Endothelial cell of umbilical vein (primary cell): Measurements from ENCODE around the gene GPR160. TPM values are rescaled to one million over a fixed set of nuclear protein-coding genes. Genes with fewer than 3 reads are reported as not detected.

Experiments
- BruUV-seq: library from RNA; stranded (reverse); fragments of 400-500 nt; replicated peaks from 2 replicates; lab custom pipeline; 2021; lab: Mats Ljungman, UMichigan
- CTCF ChIA-PET: fragments of 300-600, 350-600 bp; sonication (Branson Sonifier 250); formaldehyde crosslinking; loops from one replicate; lab custom pipeline; 2021; ENCODE audit warnings: antibody characterized with exemption, inconsistent platforms; lab: Charles Lee
- POLR2A ChIA-PET: fragments of 300-600, 350-600 bp; sonication (Branson Sonifier 250); formaldehyde crosslinking; loops from one replicate; lab custom pipeline; 2021; ENCODE audit warnings: antibody characterized with exemption, inconsistent platforms; lab: Charles Lee
- DNase-seq: peaks from one replicate; pipeline ENCODE4 v3.0.0-alpha.2; 2011; ENCODE audit warnings: low read depth, low spot score
- FAIRE-seq: peaks from 2 replicates; lab custom pipeline; 2011; peaks lifted over from hg19 to GRCh38; lab: Jason Lieb, UNC
- H2AFZ ChIP-seq: 2 replicates; pipeline ENCODE4 v1.6.0; 2012; ENCODE audit warnings: low read depth, low read length, control low read depth, inconsistent platforms
- H3K27ac ChIP-seq: 2 replicates; pipeline ENCODE4 v1.5.1; 2011; ENCODE audit warnings: low read depth, mild to moderate bottlenecking, control low read depth, low read length, moderate library complexity; ENCODE audit not compliant: insufficient read depth
- H3K27me3 ChIP-seq, 2 experiments: 2 replicates each; pipeline versions ENCODE4 v1.6.0 to v1.6.1; 2011; ENCODE audit warnings: low read length in 2 of 2, mixed read lengths in 1 of 2; ENCODE audit not compliant: control insufficient read depth in 2 of 2, insufficient read depth in 2 of 2
- H3K36me3 ChIP-seq, 2 experiments: 2 replicates in 1 of 2; 3 replicates in 1 of 2; pipeline ENCODE4 v1.5.1; 2011; ENCODE audit warnings: low read length in 2 of 2, mild to moderate bottlenecking in 1 of 2, moderate library complexity in 1 of 2; ENCODE audit not compliant: control insufficient read depth in 2 of 2, insufficient read depth in 2 of 2; ENCODE audit errors: extremely low read depth in 1 of 2
- H3K4me1 ChIP-seq: 3 replicates; pipeline ENCODE4 v1.5.1; 2011; ENCODE audit warnings: mild to moderate bottlenecking, low read length; ENCODE audit not compliant: control insufficient read depth, insufficient read depth; ENCODE audit errors: extremely low read depth
- H3K4me2 ChIP-seq: 2 replicates; pipeline ENCODE4 v1.6.1; 2011; ENCODE audit warnings: low read length, control low read depth, mixed read lengths; ENCODE audit not compliant: insufficient read depth
- H3K4me3 ChIP-seq, 3 experiments: fragments of 200-600 bp in 1 of 3; sonication (generic), shearing (Covaris generic) in 1 of 3; replicated peaks in 1 of 3; 2 replicates each; pipeline ENCODE4 v1.5.1; 2011 to 2016; ENCODE audit warnings: control low read depth in 3 of 3, low read length in 3 of 3, mild to moderate bottlenecking in 2 of 3, inconsistent platforms in 1 of 3, low read depth in 1 of 3, moderate library complexity in 1 of 3; ENCODE audit not compliant: insufficient read depth in 1 of 3
- H3K79me2 ChIP-seq: 2 replicates; pipeline ENCODE4 v1.6.0; 2012; ENCODE audit warnings: low read length, inconsistent platforms; ENCODE audit not compliant: control insufficient read depth, insufficient read depth
- H3K9ac ChIP-seq: replicated peaks from 2 replicates; pipeline ENCODE3; 2011; ENCODE audit warnings: low read length, control low read depth; ENCODE audit not compliant: insufficient read depth; ENCODE audit errors: extremely low read depth
- H3K9me1 ChIP-seq: replicated peaks from 3 replicates; pipeline ENCODE4 v1.6.0; 2011; ENCODE audit warnings: mild to moderate bottlenecking, low read length; ENCODE audit not compliant: control insufficient read depth, insufficient read depth; ENCODE audit errors: extremely low read depth
- H3K9me3 ChIP-seq: replicated peaks from 2 replicates; pipeline ENCODE4 v1.5.1; 2012; ENCODE audit warnings: low read length, inconsistent platforms; ENCODE audit not compliant: control insufficient read depth, insufficient read depth
- H4K20me1 ChIP-seq: replicated peaks from 2 replicates; pipeline ENCODE3; 2011; ENCODE audit warnings: mild to moderate bottlenecking, low read length; ENCODE audit not compliant: control insufficient read depth, insufficient read depth; ENCODE audit errors: extremely low read depth
- EZH2 ChIP-seq: IDR thresholded peaks from 2 replicates; pipeline ENCODE4 v1.6.1; 2012; ENCODE audit warnings: borderline replicate concordance, low read depth, mild to moderate bottlenecking, moderate library complexity, low read length, inconsistent platforms; ENCODE audit not compliant: severe bottlenecking
- FOS ChIP-seq: IDR thresholded peaks from 2 replicates; pipeline ENCODE4 v1.6.1; 2011; ENCODE audit warnings: mild to moderate bottlenecking, low read length, moderate library complexity, borderline replicate concordance; ENCODE audit not compliant: insufficient read depth
- GATA2 ChIP-seq: IDR thresholded peaks from 2 replicates; pipeline ENCODE4 v1.7.0; 2011; ENCODE audit warnings: low read depth, mild to moderate bottlenecking, moderate library complexity, mixed read lengths, low read length; ENCODE audit not compliant: insufficient read length, insufficient read depth
- JUN ChIP-seq: IDR thresholded peaks from 2 replicates; pipeline ENCODE4 v1.6.1; 2011; ENCODE audit warnings: borderline replicate concordance, low read depth; ENCODE audit not compliant: insufficient read length, insufficient read depth
- MYC ChIP-seq: IDR thresholded peaks from one replicate; pipeline ENCODE4 v1.6.1; 2011; ENCODE audit warnings: mild to moderate bottlenecking, low read depth, low read length
- POLR2A ChIP-seq: IDR thresholded peaks from 2 replicates; pipeline ENCODE4 v1.6.1; 2012; ENCODE audit warnings: low read depth, mild to moderate bottlenecking, control low read depth, low read length
- POLR2AphosphoS5 ChIP-seq: IDR thresholded peaks from 2 replicates; pipeline ENCODE4 v1.6.1; 2012; ENCODE audit warnings: low read depth, mild to moderate bottlenecking, control low read depth, low read length, moderate library complexity; ENCODE audit not compliant: insufficient read depth
- dilution Hi-C: fragments of 300-500 bp; cut with MboI; formaldehyde crosslinking; loops from one replicate; pipeline ENCODE4 v1.15.0; 2019; ENCODE audit warnings: low sequenced_read_pairs; ENCODE audit not compliant: extremely low pct_ligation_motif_present
- intact Hi-C: fragments of 100-400 bp; cut with micrococcal nuclease; formaldehyde crosslinking; loops from one replicate; pipeline ENCODE4 v1.10.0; 2022
- polyA plus RNA-seq, 4 experiments: library from polyadenylated mRNA; depleted of rRNA in 3 of 4; stranded (reverse) in 3 of 4; unstranded in 1 of 4; fragments of >200 nt; gene quantifications; 2 replicates each; pipeline versions ENCODE4 v1.2.1 to v1.2.3, GENCODE V29; 2011 to 2012; ENCODE audit warnings: missing spikeins in 1 of 4
- total RNA-seq: library from RNA; stranded (reverse); gene quantifications from 2 replicates; pipeline ENCODE4 v1.2.3, GENCODE V29; 2021
- TF ChIP-seq, protein P1 (sequence below), 2 donors: IDR thresholded peaks; 1 replicate in 1 of 2; 2 replicates in 1 of 2; pipeline ENCODE4 v1.5.1; 2011; ENCODE audit warnings: low read length in 2 of 2, mild to moderate bottlenecking in 2 of 2, moderate library complexity in 2 of 2, control low read depth in 1 of 2, inconsistent platforms in 1 of 2, low read depth in 1 of 2; ENCODE audit not compliant: insufficient read depth in 1 of 2; ENCODE audit errors: extremely low read depth in 1 of 2
- TF ChIP-seq, protein P2 (sequence below): IDR thresholded peaks from 2 replicates; pipeline ENCODE4 v1.6.1; 2011; ENCODE audit not compliant: insufficient read depth, insufficient read length

Gene GPR160
- total and polyA plus RNA-seq, 2 donors (not counting 3 experiments of a cell fraction or from before 2014, with no cell fraction given), result 0.39 to 1.3 TPM

GRCh38 chr3:170057550-170057949 lies 19.8 kb downstream of the GPR160 start:
- no peak overlapping the region for H2AFZ ChIP-seq
- BruUV-seq, result no TSS peak
- POLR2A ChIA-PET, result interaction anchor here (0.6 kb wide), 1 partner anchor 22 kb away, joined by 3 read pairs; no protein-coding TSS in a partner anchor

More at GRCh38 chr3:170057550-170057949, 19.8 kb downstream of the GPR160 start:
- TF ChIP-seq, protein P1, sequence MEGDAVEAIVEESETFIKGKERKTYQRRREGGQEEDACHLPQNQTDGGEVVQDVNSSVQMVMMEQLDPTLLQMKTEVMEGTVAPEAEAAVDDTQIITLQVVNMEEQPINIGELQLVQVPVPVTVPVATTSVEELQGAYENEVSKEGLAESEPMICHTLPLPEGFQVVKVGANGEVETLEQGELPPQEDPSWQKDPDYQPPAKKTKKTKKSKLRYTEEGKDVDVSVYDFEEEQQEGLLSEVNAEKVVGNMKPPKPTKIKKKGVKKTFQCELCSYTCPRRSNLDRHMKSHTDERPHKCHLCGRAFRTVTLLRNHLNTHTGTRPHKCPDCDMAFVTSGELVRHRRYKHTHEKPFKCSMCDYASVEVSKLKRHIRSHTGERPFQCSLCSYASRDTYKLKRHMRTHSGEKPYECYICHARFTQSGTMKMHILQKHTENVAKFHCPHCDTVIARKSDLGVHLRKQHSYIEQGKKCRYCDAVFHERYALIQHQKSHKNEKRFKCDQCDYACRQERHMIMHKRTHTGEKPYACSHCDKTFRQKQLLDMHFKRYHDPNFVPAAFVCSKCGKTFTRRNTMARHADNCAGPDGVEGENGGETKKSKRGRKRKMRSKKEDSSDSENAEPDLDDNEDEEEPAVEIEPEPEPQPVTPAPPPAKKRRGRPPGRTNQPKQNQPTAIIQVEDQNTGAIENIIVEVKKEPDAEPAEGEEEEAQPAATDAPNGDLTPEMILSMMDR (IDR thresholded peaks at IDR 0.05; ENCODE audit: extremely low read depth in 1 of 2, insufficient read depth in 1 of 2, low read depth in 1 of 2, low read length in 2 of 2), result no peak
- no peak for TF ChIP-seq EZH2
- TF ChIP-seq GATA2, result no peak
- TF ChIP-seq, protein P2, sequence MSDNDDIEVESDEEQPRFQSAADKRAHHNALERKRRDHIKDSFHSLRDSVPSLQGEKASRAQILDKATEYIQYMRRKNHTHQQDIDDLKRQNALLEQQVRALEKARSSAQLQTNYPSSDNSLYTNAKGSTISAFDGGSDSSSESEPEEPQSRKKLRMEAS, result no peak
- TF ChIP-seq FOS, result no peak
- TF ChIP-seq MYC, result no peak
- TF ChIP-seq POLR2A, result no peak
- no peak for TF ChIP-seq POLR2AphosphoS5
- no peak for TF ChIP-seq JUN
- DNase-seq (no peak), FAIRE-seq (no peak)
- intact Hi-C loops (no loop called here), dilution Hi-C loops (no loop called here)
- no peaks in the 10 kb centered on the region for H3K27me3 ChIP-seq
- no peaks in the 10 kb centered on the region for H3K9me3 ChIP-seq
- H3K79me2 ChIP-seq, result no peaks in the 10 kb centered on the region
- no peak overlapping the region for H3K27ac ChIP-seq
- CTCF ChIA-PET, result interaction anchor here (0.8 to 1.4 kb wide), 2 partner anchors 10 to 20 kb away, joined by 3 read pairs; no protein-coding TSS in a partner anchor
- H3K9me1 ChIP-seq, result no peaks in the 10 kb centered on the region
- H4K20me1 ChIP-seq, result no peaks in the 10 kb centered on the region
- H3K36me3 ChIP-seq, result no peaks in the 10 kb centered on the region
- no peak overlapping the region for H3K9ac ChIP-seq
- H3K4me3 ChIP-seq, result no peak overlapping the region
- H3K4me1 ChIP-seq, result no peaks in the 10 kb centered on the region
- H3K4me2 ChIP-seq, result no peak overlapping the region
